ENCODE data around the gene LGALS9.

DNA sequence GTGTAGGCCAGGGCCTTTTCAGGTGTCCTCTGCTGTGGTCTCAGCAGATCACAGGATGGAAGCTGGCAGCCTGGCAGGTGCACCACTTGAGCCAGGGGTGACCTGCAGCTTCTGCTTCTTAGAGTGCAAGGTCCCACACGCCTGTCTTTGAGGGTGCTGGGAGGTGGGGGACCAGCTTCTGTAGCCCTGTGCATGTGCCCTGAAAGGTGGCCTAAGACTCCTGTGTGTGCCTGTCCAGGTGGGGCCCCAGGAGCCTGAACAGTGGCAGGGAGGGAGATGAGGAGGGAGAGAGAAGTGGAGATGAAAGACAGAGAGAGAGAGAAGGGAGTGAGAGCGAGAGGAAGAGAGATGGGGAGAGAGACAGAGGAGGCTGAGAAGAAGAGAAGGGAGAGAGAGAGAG is 46.2 kb downstream of the LGALS9 start:
- TF ChIP-seq CTCF (IDR thresholded peaks at IDR 0.05; ENCODE audit: insufficient read depth, low read depth, low read length), result no peak
- TF ChIP-seq EZH2 (IDR thresholded peaks at IDR 0.05; ENCODE audit: insufficient read depth, low read length), result no peak
